NCI-H1417 treated with DMSO at 0.1 percent for 48 hours (cell line): ENCODE data around the gene PGAP6.

Source experiments
- DNase-seq: peaks from one replicate; lab custom pipeline; 2025; lab: John Stamatoyannopoulos, UW

The PGAP6 gene

DNA sequence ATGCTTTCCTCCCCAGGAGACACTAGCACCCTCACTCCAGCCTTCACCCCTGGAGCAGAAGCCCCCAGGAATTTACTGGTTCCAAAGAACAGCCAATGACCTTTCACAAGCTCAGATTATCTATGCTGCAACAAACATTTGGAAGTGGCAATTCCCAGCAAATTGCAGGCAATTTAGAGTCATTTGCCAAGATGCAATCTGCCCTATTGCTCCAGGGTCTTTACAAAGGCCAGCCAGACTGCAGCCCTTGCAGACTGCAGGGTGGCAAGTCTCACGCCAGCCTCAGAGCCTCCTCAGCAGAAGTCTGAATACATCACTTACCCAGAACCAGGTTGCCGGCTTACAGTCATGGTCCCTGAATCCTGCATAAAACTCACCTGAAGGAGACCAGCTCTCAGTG lies 51.0 kb downstream of the PGAP6 start:
- no peak for DNase-seq

DNA sequence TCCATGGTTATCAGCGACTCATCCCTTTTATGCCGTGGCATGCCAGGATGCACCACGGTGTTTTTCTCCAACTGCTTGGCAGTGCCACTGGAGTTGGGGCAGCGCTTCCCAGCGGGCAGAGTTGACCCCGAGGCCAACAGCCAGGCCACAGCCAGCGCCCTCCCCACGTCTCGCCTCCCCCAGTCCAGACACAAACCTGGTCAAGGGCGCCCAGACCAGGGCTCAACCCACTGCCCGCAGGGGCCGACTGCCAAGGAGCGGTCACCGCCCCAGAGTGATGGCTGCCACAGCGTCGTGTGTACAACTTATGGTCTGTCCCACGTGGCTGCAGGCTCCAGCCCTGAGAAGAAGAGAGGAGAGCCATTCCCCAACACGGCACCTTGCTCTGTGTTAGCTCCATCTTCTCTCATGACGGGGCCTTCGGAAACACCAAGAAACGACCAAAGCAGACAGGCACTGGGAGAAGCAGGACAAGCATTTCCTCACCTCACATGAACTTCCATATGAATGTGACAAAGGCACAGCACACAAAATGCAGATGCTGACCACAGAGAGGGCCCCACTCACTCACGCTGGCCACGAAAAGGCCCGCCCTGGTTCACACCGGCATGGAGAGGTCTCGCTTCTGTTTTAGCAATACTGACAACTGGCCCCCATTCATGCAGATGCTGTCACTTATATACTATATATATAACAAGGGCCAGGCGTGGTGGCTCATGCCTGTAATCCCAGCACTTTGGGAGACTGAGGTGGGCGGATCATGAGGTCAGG lies 56.2 kb downstream of the PGAP6 start:
- no peak for DNase-seq

DNA sequence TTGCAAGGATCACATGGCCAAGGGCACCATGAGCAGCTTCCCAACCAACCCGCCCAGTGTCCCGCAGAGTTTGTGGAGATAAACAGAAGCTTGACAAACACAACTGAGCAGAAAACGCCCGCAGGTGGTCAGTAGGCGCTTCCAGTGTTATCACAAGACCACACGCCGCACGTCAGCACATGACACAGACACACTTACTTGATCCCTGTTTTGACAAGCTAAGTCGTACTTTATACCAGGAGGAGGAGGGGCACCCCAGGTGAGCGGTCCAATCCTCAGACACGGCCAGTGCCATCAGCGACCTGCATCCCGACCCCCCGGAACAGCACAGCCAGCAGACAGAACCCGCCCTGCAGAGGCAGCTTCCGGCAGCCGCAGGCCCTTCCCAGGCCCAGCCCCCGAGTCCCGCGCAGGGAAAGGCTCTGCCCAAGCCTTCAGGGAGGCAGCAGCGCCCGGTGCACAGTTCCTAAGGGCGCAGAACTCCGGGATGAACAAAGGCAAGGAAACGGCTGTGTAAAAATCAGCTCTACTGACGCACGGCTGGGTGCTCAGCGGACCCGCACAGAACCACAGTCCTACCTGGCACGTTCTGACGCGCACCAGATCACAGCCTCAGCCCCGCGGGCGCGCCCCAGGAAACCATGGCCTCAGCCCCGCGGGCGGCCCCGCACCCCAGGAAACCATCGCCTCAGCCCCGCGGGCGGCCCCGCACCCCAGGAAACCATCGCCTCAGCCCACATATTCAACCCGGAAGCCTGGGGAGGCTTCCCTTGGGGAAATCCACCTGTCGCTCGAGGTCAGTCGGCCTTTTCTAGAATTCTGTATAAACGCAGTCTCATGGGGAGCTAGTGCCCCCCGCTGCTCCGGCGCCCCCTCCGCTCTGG lies 57.1 kb downstream of the PGAP6 start:
- no peak for DNase-seq

DNA sequence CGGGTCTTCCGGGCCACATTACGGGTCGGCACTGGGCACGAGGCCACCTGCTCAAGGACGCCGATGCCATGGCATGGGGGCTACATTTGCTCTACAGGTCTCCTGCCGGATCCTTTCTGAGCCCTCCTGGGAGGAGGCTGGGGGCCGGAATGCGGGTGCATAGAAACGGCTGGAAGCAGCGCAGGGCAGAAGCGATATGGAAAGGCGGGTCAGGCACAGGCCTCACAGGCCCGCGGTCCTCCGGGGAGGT lies 57.7 kb downstream of the PGAP6 start:
- no peak for DNase-seq

DNA sequence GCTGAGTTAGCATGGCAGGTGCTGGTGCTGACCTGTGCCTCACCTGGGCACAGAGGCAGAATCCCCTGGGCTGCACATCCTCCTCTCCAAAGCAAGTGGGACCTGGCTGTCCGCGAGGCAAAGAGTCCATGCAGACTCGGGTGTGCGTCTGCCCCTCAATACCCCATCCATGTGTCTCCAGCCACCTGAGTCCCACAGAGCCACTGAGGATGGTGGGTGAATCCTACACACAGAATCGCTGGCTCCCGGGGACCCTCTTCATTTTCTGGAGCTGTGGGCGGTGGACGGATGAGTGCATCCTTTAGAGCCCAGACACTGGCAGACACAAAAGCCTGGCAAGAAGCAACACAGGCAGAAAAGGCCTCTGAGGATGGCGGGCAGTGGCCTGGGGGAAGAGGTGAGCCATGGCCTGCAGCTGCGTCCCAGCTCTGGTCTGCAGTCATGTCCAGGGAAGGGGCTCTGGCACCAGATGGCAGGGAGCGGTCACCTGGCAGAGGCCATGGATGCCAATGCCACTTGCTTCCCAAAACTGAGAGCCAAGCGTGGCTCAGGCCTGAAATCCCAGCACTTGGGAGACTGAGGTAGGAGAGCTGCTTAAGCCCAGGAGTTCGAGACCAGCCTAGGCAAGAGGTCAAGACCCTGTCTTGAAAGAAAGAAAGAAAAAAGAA lies 59.2 kb downstream of the PGAP6 start:
- DNase-seq, result no peak

DNA sequence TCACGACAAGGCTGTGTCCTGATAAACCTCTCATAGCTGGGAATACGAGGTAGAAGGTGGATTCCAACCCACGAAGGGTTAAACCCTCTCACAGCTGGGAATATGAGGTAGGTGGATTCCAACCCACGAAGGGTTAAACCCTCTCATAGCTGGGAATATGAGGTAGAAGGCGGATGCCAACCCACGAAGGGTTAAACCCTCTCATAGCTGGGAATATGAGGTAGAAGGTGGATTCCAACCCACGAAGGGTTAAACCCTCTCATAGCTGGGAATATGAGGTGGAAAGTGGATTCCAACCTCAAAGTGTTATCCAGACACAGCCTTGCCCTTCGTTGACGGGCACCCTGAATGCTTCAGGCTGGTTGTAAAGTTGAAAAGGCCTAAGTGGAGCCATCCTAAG lies 60.2 kb downstream of the PGAP6 start:
- no peak for DNase-seq
